Fibroblast of skin of left biceps (primary cell): Measurements from ENCODE around the gene MANBA.

ENCODE experiments used
- DNase-seq, 2 experiments: peaks; one replicate each; pipeline ENCODE4 v3.0.0-alpha.2; 2013; ENCODE audit warnings: low read depth in 2 of 2

Gene MANBA

GRCh38 chr4:102678107-102678506, 82.7 kb downstream of the MANBA start:
- DNase-seq, result no peak

- no peak for DNase-seq
Observed at GRCh38 chr4:102675141-102675540, 85.6 kb downstream of the MANBA start.

- no peak for DNase-seq
Observed at GRCh38 chr4:102667001-102667400, 93.8 kb downstream of the MANBA start.

- DNase-seq, result no peak
Observed at GRCh38 chr4:102665527-102665926, 95.2 kb downstream of the MANBA start.

- peak; percentile 19 to 30 for DNase-seq
Observed at GRCh38 chr4:102663073-102663472, 97.7 kb downstream of the MANBA start.

GRCh38 chr4:102657206-102657605, 103.6 kb downstream of the MANBA start:
- no peak for DNase-seq

- DNase-seq, result no peak
Observed at GRCh38 chr4:102647117-102647516, 113.7 kb downstream of the MANBA start.

- DNase-seq, result peak; percentile 77 to 79
Observed at GRCh38 chr4:102642631-102643298, 118.0 kb downstream of the MANBA start.

- DNase-seq, result no peak
Observed at GRCh38 chr4:102641793-102642192, 119.0 kb downstream of the MANBA start.

- DNase-seq, result no peak
Observed at GRCh38 chr4:102640669-102641068, 120.1 kb downstream of the MANBA start.

GRCh38 chr4:102639598-102639997, 121.2 kb downstream of the MANBA start:
- no peak for DNase-seq

- DNase-seq, result no peak
Observed at GRCh38 chr4:102638621-102639020, 122.1 kb downstream of the MANBA start.

GRCh38 chr4:102637391-102637790, 123.4 kb downstream of the MANBA start:
- no peak for DNase-seq

- no peak for DNase-seq
Observed at GRCh38 chr4:102633100-102633499, 127.7 kb downstream of the MANBA start.

GRCh38 chr4:102632241-102633065, 128.3 kb downstream of the MANBA start:
- no peak for DNase-seq

- DNase-seq, result no peak
Observed at GRCh38 chr4:102631616-102632015, 129.2 kb downstream of the MANBA start.

GRCh38 chr4:102629673-102630072, 131.1 kb downstream of the MANBA start:
- DNase-seq, result no peak

GRCh38 chr4:102627831-102628523, 132.8 kb downstream of the MANBA start:
- DNase-seq, result no peak

GRCh38 chr4:102625232-102625930, 135.4 kb downstream of the MANBA start:
- no peak for DNase-seq

- DNase-seq, result no peak
Observed at GRCh38 chr4:102624505-102624904, 136.3 kb downstream of the MANBA start.

- peak in 1 of 2 experiments; percentile 40 for DNase-seq
Observed at GRCh38 chr4:102623622-102624021, 137.1 kb downstream of the MANBA start.
